Natural killer cell treated with Interleukin-12 subunit alpha and Interleukin-12 subunit beta and Interleukin-15 and Interleukin-18, amount 100 ng/mL, for 72 hours (primary cell): Measurements from ENCODE around the gene IFNA1. TPM values are rescaled to one million over a fixed set of nuclear protein-coding genes. Genes with fewer than 3 reads are reported as not detected.

ENCODE experiments used
- ATAC-seq, 2 donors: fragments of 150-1000 bp; cut with Tn5 transposase in 1 of 2; sonication (Bioruptor Pico), chemical (Tn5 transposase) in 1 of 2; 2 replicates each; pipeline ENCODE4 v1.10.0; 2021
- DNase-seq: peaks from one replicate; pipeline ENCODE4 v3.0.0; 2022; ENCODE audit warnings: low spot score
- H3K27ac Mint-ChIP-seq, 2 donors: 1 replicate in 1 of 2; 2 replicates in 1 of 2; pipeline ENCODE4 v1.8.0; 2022; ENCODE audit warnings: mixed read lengths in 2 of 2, mild to moderate bottlenecking in 1 of 2, moderate library complexity in 1 of 2
- H3K27me3 Mint-ChIP-seq, 2 donors: 1 replicate in 1 of 2; 2 replicates in 1 of 2; pipeline ENCODE4 v1.8.0; 2022; ENCODE audit warnings: mixed read lengths in 2 of 2
- H3K36me3 Mint-ChIP-seq: one replicate; pipeline ENCODE4 v1.8.0; 2022; ENCODE audit warnings: mixed read lengths
- H3K4me1 Mint-ChIP-seq, 2 donors: 1 replicate in 1 of 2; 2 replicates in 1 of 2; pipeline ENCODE4 v1.8.0; 2022; ENCODE audit warnings: low read depth in 2 of 2, mixed read lengths in 2 of 2, mild to moderate bottlenecking in 1 of 2
- H3K4me3 Mint-ChIP-seq: one replicate; pipeline ENCODE4 v1.8.0; 2022; ENCODE audit warnings: mixed read lengths
- H3K9me3 Mint-ChIP-seq: 2 replicates; pipeline ENCODE4 v1.8.0; 2022; ENCODE audit warnings: mixed read lengths
- total RNA-seq, 2 donors: library from RNA; stranded (reverse); gene quantifications; one replicate each; pipeline ENCODE4 v1.2.3, GENCODE V29; 2022

Gene IFNA1
- total RNA-seq = not detected

GRCh38 chr9:21440139-21440538 lies at the start of gene IFNA1:
TSS of gene IFNA1 (plus strand) at chr9:21440439. CDS start at chr9:21440508, 69 bp downstream.
- no peak within 1 kb of the TSS for H3K27ac Mint-ChIP-seq
- H3K4me1 Mint-ChIP-seq = peaks cover 7% of the 10 kb centered on the region in 2 donors
- H3K4me3 Mint-ChIP-seq = no peak within 1 kb of the TSS
- no peaks in the 10 kb centered on the region for H3K9me3 Mint-ChIP-seq
- peaks cover 6% of the 10 kb centered on the region in 2 donors for H3K27me3 Mint-ChIP-seq
- no peaks in the 10 kb centered on the region for H3K36me3 Mint-ChIP-seq
- no peak for ATAC-seq
- no peak for DNase-seq

GRCh38 chr9:21392270-21392669 lies 48.0 kb upstream of the IFNA1 start:
- no peak overlapping the region for H3K4me3 Mint-ChIP-seq
- peaks cover 6 to 10% of the 10 kb centered on the region in 2 donors for H3K4me1 Mint-ChIP-seq
- no peak for DNase-seq
- H3K36me3 Mint-ChIP-seq = no peaks in the 10 kb centered on the region
- no peaks in the 10 kb centered on the region for H3K9me3 Mint-ChIP-seq
- no peak for ATAC-seq
- H3K27ac Mint-ChIP-seq = no peak overlapping the region
- peaks cover 49 to 68% of the 10 kb centered on the region in 2 donors for H3K27me3 Mint-ChIP-seq

GRCh38 chr9:21395778-21396717 lies 44.2 kb upstream of the IFNA1 start:
- ATAC-seq = peak; percentile 72 to 75
- H3K4me1 Mint-ChIP-seq = peaks cover 6 to 10% of the 10 kb centered on the region in 2 donors

GRCh38 chr9:21398955-21399489 lies 41.2 kb upstream of the IFNA1 start:
- Mint-ChIP-seq H3K9me3 (no peaks in the 10 kb centered on the region), H3K27ac (no peak overlapping the region), H3K27me3 (peaks cover 47 to 54% of the 10 kb centered on the region in 2 donors), H3K36me3 (no peaks in the 10 kb centered on the region), H3K4me1 (peaks cover 6 to 10% of the 10 kb centered on the region in 2 donors), H3K4me3 (no peak overlapping the region)
- DNase-seq (no peak), ATAC-seq (no peak)

More at GRCh38 chr9:21395778-21396717, 44.2 kb upstream of the IFNA1 start:
- no peak for DNase-seq
- peaks cover 51 to 61% of the 10 kb centered on the region in 2 donors for H3K27me3 Mint-ChIP-seq
- H3K36me3 Mint-ChIP-seq = no peaks in the 10 kb centered on the region
- H3K27ac Mint-ChIP-seq = peak overlapping the region in 1 of 2 donors; percentile 14
- H3K9me3 Mint-ChIP-seq = no peaks in the 10 kb centered on the region
- H3K4me3 Mint-ChIP-seq = peak overlapping the region; percentile 80

- H3K4me3 Mint-ChIP-seq = no peak overlapping the region
- H3K36me3 Mint-ChIP-seq = no peaks in the 10 kb centered on the region
- H3K27ac Mint-ChIP-seq = no peak overlapping the region
- H3K9me3 Mint-ChIP-seq = no peaks in the 10 kb centered on the region
- H3K27me3 Mint-ChIP-seq = peaks cover 48 to 58% of the 10 kb centered on the region in 2 donors
- ATAC-seq (no peak), DNase-seq (no peak)
- H3K4me1 Mint-ChIP-seq = peaks cover 6 to 10% of the 10 kb centered on the region in 2 donors
These were observed 40.3 kb upstream of the IFNA1 start for GRCh38 chr9:21399956-21400355.

GRCh38 chr9:21402386-21403251 lies 37.6 kb upstream of the IFNA1 start:
- no peaks in the 10 kb centered on the region for H3K9me3 Mint-ChIP-seq
- H3K27ac Mint-ChIP-seq = no peak overlapping the region
- no peaks in the 10 kb centered on the region for H3K4me1 Mint-ChIP-seq
- ATAC-seq (peak in 1 of 2 donors; percentile 24), DNase-seq (no peak)
- no peaks in the 10 kb centered on the region for H3K36me3 Mint-ChIP-seq
- peaks cover 45 to 47% of the 10 kb centered on the region in 2 donors for H3K27me3 Mint-ChIP-seq
- no peak overlapping the region for H3K4me3 Mint-ChIP-seq

GRCh38 chr9:21404146-21404545 lies 36.1 kb upstream of the IFNA1 start:
- Mint-ChIP-seq H3K27me3 (peaks cover 40 to 41% of the 10 kb centered on the region in 2 donors), H3K9me3 (no peaks in the 10 kb centered on the region), H3K27ac (no peak overlapping the region), H3K4me1 (no peaks in the 10 kb centered on the region), H3K4me3 (no peak overlapping the region), H3K36me3 (no peaks in the 10 kb centered on the region)
- ATAC-seq (no peak), DNase-seq (no peak)

GRCh38 chr9:21408817-21409216 lies 31.4 kb upstream of the IFNA1 start, which contains the start of gene IFNA8:
TSS of gene IFNA8 (plus strand) at chr9:21409117. CDS start at chr9:21409177, 60 bp downstream.
- H3K4me3 Mint-ChIP-seq = no peak within 1 kb of the TSS
- DNase-seq (no peak), ATAC-seq (no peak)
- no peak within 1 kb of the TSS for H3K27ac Mint-ChIP-seq
- H3K4me1 Mint-ChIP-seq = no peaks in the 10 kb centered on the region
- peaks cover 29 to 31% of the 10 kb centered on the region in 2 donors for H3K27me3 Mint-ChIP-seq
- no peaks in the 10 kb centered on the region for H3K36me3 Mint-ChIP-seq
- no peaks in the 10 kb centered on the region for H3K9me3 Mint-ChIP-seq

GRCh38 chr9:21412107-21412506 lies 28.1 kb upstream of the IFNA1 start:
- Mint-ChIP-seq H3K4me3 (no peak overlapping the region), H3K4me1 (no peaks in the 10 kb centered on the region), H3K27me3 (peaks cover 20 to 28% of the 10 kb centered on the region in 2 donors), H3K9me3 (no peaks in the 10 kb centered on the region), H3K27ac (no peak overlapping the region), H3K36me3 (no peaks in the 10 kb centered on the region)
- DNase-seq (no peak), ATAC-seq (no peak)

GRCh38 chr9:21413151-21413550 lies 27.1 kb upstream of the IFNA1 start:
- ATAC-seq (no peak), DNase-seq (no peak)
- H3K9me3 Mint-ChIP-seq = no peaks in the 10 kb centered on the region
- H3K4me3 Mint-ChIP-seq = no peak overlapping the region
- H3K4me1 Mint-ChIP-seq = no peaks in the 10 kb centered on the region
- no peaks in the 10 kb centered on the region for H3K36me3 Mint-ChIP-seq
- H3K27me3 Mint-ChIP-seq = peaks cover 16 to 21% of the 10 kb centered on the region in 2 donors
- H3K27ac Mint-ChIP-seq = no peak overlapping the region

GRCh38 chr9:21413624-21414023 lies 26.6 kb upstream of the IFNA1 start:
- Mint-ChIP-seq H3K36me3 (no peaks in the 10 kb centered on the region), H3K4me3 (no peak overlapping the region), H3K27ac (no peak overlapping the region), H3K4me1 (no peaks in the 10 kb centered on the region), H3K27me3 (peaks cover 16 to 21% of the 10 kb centered on the region in 2 donors), H3K9me3 (no peaks in the 10 kb centered on the region)
- ATAC-seq (peak; percentile 36 to 60), DNase-seq (no peak)

GRCh38 chr9:21414220-21414940 lies 25.9 kb upstream of the IFNA1 start:
- no peak for ATAC-seq
- Mint-ChIP-seq H3K27ac (no peak overlapping the region), H3K4me1 (no peaks in the 10 kb centered on the region), H3K36me3 (no peaks in the 10 kb centered on the region), H3K4me3 (no peak overlapping the region), H3K27me3 (peaks cover 14 to 21% of the 10 kb centered on the region in 2 donors), H3K9me3 (no peaks in the 10 kb centered on the region)
- DNase-seq = no peak
